K562 (cell line): ENCODE results near the gene VSTM5. TPM values are rescaled to one million over a fixed set of nuclear protein-coding genes. Genes with fewer than 3 reads are reported as not detected.

Experiments used
- CBX3 ChIP-seq, 2 experiments: IDR thresholded peaks; 1 replicate in 1 of 2; 2 replicates in 1 of 2; pipeline ENCODE4 v1.6.1; 2012; ENCODE audit warnings: inconsistent platforms in 2 of 2, low read length in 2 of 2, borderline replicate concordance in 1 of 2, control low read depth in 1 of 2
- KDM5B ChIP-seq: fragments of 200-600 bp; sonication (generic); IDR thresholded peaks from 2 replicates; pipeline ENCODE4 v1.6.1; 2012; ENCODE audit warnings: low read depth, mild to moderate bottlenecking, moderate library complexity, low read length, control low read depth, inconsistent platforms; ENCODE audit not compliant: insufficient replicate concordance
- KLF10 ChIP-seq: fragments of 250-450 bp; sonication (Bioruptor Pico); IDR thresholded peaks from 2 replicates; pipeline ENCODE4 v1.6.1; 2021; ENCODE audit warnings: matching md5 sums
- NKRF ChIP-seq: fragments of 450-650 bp; IDR thresholded peaks from 2 replicates; pipeline ENCODE4 v1.6.1; 2016; ENCODE audit warnings: borderline replicate concordance
- ZFP30 ChIP-seq: fragments of 250-450 bp; sonication (Bioruptor Pico); IDR thresholded peaks from 2 replicates; pipeline ENCODE4 v1.8.0; 2022; ENCODE audit warnings: moderate library complexity, mild to moderate bottlenecking, inconsistent platforms, borderline replicate concordance
- ZNF444 ChIP-seq: fragments of 250-450 bp; sonication (Bioruptor Pico); IDR thresholded peaks from 2 replicates; pipeline ENCODE4 v1.4.0; 2020; ENCODE audit warnings: mild to moderate bottlenecking, moderate library complexity
- polyA plus RNA-seq, 8 experiments: library from polyadenylated mRNA; depleted of rRNA in 4 of 8; stranded (reverse) in 5 of 8; unstranded in 3 of 8; fragments of >200 nt; fragmentation: Nextera tagmentation in 2 of 8; fragmentation: Illumina TruSeq in 1 of 8; extraction: Ambion mirVana in 2 of 8; extraction: Trizol in 1 of 8; gene quantifications; 2 replicates each; pipeline versions ENCODE4 v1.2.1 to v1.2.3, GENCODE V29; 2011 to 2014; ENCODE audit warnings: inconsistent platforms in 1 of 8, missing spikeins in 1 of 8
- total RNA-seq, 7 experiments: library from RNA; depleted of rRNA in 6 of 7; stranded (reverse); fragments of >200 nt in 6 of 7; fragmentation: Illumina TruSeq in 2 of 7; extraction: Trizol in 2 of 7; gene quantifications; 2 replicates each; pipeline versions ENCODE4 v1.2.1 to v1.2.3, GENCODE V29; 2011 to 2021; ENCODE audit warnings: low replicate concordance in 1 of 7
- TF ChIP-seq, protein P1 (sequence below): fragments of 450-650 bp; IDR thresholded peaks from 2 replicates; pipeline ENCODE4 v1.6.1; 2017; ENCODE audit warnings: antibody characterized with exemption, mild to moderate bottlenecking
- TF ChIP-seq, protein P2 (sequence below): sonication (generic); formaldehyde crosslinking; IDR thresholded peaks from 2 replicates; pipeline ENCODE4 v1.8.0; 2022; ENCODE audit warnings: mild to moderate bottlenecking, missing genetic modification reagents
- TF ChIP-seq, protein P3 (sequence below), 2 experiments: fragments of 450-650 bp; IDR thresholded peaks; 2 replicates each; pipeline ENCODE4 v1.6.1; 2016; ENCODE audit warnings: mild to moderate bottlenecking in 2 of 2, borderline replicate concordance in 1 of 2, low read depth in 1 of 2, moderate library complexity in 1 of 2

Gene VSTM5
- total and polyA plus RNA-seq, 9 of the 15 experiments (the other 6 are each of a cell fraction or from before 2014, with no cell fraction given) = 0.01 TPM; not detected in 8

- TF ChIP-seq, protein P1, sequence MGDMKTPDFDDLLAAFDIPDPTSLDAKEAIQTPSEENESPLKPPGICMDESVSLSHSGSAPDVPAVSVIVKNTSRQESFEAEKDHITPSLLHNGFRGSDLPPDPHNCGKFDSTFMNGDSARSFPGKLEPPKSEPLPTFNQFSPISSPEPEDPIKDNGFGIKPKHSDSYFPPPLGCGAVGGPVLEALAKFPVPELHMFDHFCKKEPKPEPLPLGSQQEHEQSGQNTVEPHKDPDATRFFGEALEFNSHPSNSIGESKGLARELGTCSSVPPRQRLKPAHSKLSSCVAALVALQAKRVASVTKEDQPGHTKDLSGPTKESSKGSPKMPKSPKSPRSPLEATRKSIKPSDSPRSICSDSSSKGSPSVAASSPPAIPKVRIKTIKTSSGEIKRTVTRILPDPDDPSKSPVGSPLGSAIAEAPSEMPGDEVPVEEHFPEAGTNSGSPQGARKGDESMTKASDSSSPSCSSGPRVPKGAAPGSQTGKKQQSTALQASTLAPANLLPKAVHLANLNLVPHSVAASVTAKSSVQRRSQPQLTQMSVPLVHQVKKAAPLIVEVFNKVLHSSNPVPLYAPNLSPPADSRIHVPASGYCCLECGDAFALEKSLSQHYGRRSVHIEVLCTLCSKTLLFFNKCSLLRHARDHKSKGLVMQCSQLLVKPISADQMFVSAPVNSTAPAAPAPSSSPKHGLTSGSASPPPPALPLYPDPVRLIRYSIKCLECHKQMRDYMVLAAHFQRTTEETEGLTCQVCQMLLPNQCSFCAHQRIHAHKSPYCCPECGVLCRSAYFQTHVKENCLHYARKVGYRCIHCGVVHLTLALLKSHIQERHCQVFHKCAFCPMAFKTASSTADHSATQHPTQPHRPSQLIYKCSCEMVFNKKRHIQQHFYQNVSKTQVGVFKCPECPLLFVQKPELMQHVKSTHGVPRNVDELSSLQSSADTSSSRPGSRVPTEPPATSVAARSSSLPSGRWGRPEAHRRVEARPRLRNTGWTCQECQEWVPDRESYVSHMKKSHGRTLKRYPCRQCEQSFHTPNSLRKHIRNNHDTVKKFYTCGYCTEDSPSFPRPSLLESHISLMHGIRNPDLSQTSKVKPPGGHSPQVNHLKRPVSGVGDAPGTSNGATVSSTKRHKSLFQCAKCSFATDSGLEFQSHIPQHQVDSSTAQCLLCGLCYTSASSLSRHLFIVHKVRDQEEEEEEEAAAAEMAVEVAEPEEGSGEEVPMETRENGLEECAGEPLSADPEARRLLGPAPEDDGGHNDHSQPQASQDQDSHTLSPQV = no peak
- peak; percentile 64; the same call in 1 of the 2 replicates for TF ChIP-seq NKRF
- TF ChIP-seq, protein P2, sequence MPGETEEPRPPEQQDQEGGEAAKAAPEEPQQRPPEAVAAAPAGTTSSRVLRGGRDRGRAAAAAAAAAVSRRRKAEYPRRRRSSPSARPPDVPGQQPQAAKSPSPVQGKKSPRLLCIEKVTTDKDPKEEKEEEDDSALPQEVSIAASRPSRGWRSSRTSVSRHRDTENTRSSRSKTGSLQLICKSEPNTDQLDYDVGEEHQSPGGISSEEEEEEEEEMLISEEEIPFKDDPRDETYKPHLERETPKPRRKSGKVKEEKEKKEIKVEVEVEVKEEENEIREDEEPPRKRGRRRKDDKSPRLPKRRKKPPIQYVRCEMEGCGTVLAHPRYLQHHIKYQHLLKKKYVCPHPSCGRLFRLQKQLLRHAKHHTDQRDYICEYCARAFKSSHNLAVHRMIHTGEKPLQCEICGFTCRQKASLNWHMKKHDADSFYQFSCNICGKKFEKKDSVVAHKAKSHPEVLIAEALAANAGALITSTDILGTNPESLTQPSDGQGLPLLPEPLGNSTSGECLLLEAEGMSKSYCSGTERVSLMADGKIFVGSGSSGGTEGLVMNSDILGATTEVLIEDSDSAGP (CRISPR knock-in tag) = no peak
- no peak for TF ChIP-seq CBX3 (IDR thresholded peaks at IDR 0.05; ENCODE audit: borderline replicate concordance in 1 of 2, low read length in 2 of 2)
- TF ChIP-seq, protein P3, sequence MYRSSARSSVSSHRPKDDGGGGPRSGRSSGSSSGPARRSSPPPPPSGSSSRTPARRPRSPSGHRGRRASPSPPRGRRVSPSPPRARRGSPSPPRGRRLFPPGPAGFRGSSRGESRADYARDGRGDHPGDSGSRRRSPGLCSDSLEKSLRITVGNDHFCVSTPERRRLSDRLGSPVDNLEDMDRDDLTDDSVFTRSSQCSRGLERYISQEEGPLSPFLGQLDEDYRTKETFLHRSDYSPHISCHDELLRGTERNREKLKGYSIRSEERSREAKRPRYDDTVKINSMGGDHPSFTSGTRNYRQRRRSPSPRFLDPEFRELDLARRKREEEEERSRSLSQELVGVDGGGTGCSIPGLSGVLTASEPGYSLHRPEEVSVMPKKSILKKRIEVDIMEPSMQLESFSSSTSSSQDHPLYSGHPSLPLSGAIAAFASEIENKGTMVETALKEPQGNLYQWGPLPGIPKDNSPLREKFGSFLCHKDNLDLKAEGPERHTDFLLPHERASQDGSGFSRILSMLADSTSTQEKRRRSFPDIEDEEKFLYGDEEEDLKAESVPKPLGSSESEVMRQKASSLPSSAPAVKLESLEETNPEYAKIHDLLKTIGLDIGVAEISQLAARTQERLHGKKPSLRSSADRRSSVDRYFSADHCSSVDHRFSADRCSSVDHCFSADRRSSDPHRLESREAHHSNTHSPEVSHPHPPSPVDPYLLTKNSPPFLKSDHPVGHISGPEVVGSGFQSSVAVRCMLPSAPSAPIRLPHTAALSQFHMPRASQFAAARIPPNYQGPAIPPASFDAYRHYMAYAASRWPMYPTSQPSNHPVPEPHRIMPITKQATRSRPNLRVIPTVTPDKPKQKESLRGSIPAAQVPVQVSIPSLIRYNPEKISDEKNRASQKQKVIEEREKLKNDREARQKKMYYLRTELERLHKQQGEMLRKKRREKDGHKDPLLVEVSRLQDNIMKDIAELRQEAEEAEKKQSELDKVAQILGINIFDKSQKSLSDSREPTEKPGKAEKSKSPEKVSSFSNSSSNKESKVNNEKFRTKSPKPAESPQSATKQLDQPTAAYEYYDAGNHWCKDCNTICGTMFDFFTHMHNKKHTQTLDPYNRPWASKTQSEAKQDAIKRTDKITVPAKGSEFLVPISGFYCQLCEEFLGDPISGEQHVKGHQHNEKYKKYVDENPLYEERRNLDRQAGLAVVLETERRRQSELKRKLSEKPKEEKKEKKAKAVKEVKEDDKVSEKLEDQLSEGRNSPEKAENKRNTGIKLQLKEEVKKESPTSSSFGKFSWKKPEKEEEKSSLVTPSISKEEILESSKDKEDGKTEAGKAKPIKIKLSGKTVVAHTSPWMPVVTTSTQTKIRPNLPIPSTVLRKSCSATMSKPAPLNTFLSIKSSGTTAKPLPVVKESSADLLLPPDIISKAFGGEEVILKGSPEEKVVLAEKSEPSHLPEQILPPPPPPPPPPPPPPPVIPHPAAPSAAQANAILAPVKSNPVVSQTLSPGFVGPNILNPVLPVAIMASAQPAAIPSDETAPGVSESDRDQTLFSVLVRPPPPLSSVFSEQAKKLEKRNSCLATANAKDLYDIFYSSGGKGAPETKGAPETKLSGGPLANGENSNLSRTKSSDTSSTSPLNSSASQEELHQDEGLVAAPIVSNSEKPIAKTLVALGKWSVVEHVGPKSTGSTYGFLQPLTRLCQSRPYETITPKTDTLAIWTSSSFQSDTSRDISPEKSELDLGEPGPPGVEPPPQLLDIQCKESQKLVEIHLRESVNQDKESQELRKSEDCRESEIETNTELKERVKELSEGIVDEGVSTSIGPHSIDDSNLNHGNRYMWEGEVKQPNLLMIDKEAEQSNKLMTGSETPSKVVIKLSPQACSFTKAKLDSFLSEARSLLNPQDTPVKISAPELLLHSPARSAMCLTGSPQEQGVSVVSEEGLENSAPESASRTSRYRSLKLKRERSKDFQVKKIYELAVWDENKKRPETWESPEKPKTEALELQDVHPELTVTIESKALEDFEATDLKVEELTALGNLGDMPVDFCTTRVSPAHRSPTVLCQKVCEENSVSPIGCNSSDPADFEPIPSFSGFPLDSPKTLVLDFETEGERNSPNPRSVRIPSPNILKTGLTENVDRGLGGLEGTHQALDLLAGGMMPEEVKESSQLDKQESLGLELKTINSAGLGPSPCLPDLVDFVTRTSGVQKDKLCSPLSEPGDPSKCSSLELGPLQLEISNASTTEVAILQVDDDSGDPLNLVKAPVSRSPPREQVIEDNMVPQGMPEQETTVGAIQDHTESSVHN (IDR thresholded peaks at IDR 0.05; ENCODE audit: borderline replicate concordance in 1 of 2, low read depth in 1 of 2) = no peak
- no peak for TF ChIP-seq ZFP30 (CRISPR knock-in tag)
- TF ChIP-seq KDM5B = peak; percentile 92
- TF ChIP-seq KLF10 (CRISPR knock-in tag) = no peak
- no peak for TF ChIP-seq ZNF444 (CRISPR knock-in tag)
These were observed 66.1 kb downstream of the VSTM5 start, which contains the start of gene MED17 (continued) for GRCh38 chr11:93784145-93784934.
